Mucosa of descending colon (tissue), 3 donors: Measurements from ENCODE around the gene ANKZF1. TPM values are rescaled to one million over a fixed set of nuclear protein-coding genes. Genes with fewer than 3 reads are reported as not detected.

Source experiments
- ATAC-seq: fragments of 200-7000 bp; cut with Tn5 transposase; one replicate; pipeline ENCODE4 v1.9.1; 2020; ENCODE audit warnings: mild to moderate bottlenecking, moderate library complexity
- DNase-seq, 3 donors: peaks; one replicate each; pipeline ENCODE4 v3.0.0-alpha.2; 2020
- H3K36me3 ChIP-seq: fragments of 200-600 bp; one replicate; pipeline ENCODE4 v1.8.0; 2021; ENCODE audit warnings: low read depth, mild to moderate bottlenecking
- H3K4me1 ChIP-seq: fragments of 200-600 bp; one replicate; pipeline ENCODE4 v1.8.0; 2021; ENCODE audit warnings: low read depth, mild to moderate bottlenecking
- H3K4me3 ChIP-seq: fragments of 200-600 bp; one replicate; pipeline ENCODE4 v1.8.0; 2021; ENCODE audit warnings: mild to moderate bottlenecking
- H3K9me3 ChIP-seq: fragments of 200-600 bp; one replicate; pipeline ENCODE4 v1.8.0; 2021; ENCODE audit warnings: mild to moderate bottlenecking
- intact Hi-C, 2 donors: fragments of 100-400 bp; cut with DNase I in 1 of 2; cut with micrococcal nuclease in 1 of 2; formaldehyde crosslinking; loops; one replicate each; pipeline versions ENCODE4 v1.11.0 to v1.11.1; 2022; cut with DNase I, micrococcal nuclease
- total RNA-seq, 3 donors: library from RNA; stranded (reverse); fragmentation: NEBNext Ultra II Directional in 2 of 3; extraction: Animal tissue kit (Norgen Biotek cat#: 25700) in 2 of 3; gene quantifications; one replicate each; pipeline versions ENCODE4 v1.2.1 to v1.2.4, GENCODE V29; 2021 to 2023
- TF ChIP-seq, protein P1 (sequence below): fragments of 200-600 bp; IDR thresholded peaks from one replicate; pipeline ENCODE4 v1.8.0; 2022; ENCODE audit warnings: antibody characterized with exemption, mild to moderate bottlenecking
- donor health status: DM: no; HTN: no; CAD: no; lungs with moderate emphysema.
- donor health status: DM: no; HTN: no; CAD: no.
- donor health status: DM: no; HTN: yes; CAD: no.

Gene ANKZF1
- total RNA-seq, 3 donors from 2014 or later = 38.6 to 65.2 (median 47.1) TPM

- TF ChIP-seq, protein P1, sequence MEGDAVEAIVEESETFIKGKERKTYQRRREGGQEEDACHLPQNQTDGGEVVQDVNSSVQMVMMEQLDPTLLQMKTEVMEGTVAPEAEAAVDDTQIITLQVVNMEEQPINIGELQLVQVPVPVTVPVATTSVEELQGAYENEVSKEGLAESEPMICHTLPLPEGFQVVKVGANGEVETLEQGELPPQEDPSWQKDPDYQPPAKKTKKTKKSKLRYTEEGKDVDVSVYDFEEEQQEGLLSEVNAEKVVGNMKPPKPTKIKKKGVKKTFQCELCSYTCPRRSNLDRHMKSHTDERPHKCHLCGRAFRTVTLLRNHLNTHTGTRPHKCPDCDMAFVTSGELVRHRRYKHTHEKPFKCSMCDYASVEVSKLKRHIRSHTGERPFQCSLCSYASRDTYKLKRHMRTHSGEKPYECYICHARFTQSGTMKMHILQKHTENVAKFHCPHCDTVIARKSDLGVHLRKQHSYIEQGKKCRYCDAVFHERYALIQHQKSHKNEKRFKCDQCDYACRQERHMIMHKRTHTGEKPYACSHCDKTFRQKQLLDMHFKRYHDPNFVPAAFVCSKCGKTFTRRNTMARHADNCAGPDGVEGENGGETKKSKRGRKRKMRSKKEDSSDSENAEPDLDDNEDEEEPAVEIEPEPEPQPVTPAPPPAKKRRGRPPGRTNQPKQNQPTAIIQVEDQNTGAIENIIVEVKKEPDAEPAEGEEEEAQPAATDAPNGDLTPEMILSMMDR = no peak
- H3K4me3 ChIP-seq = no peak overlapping the region
- no peaks in the 10 kb centered on the region for H3K36me3 ChIP-seq
- H3K4me1 ChIP-seq = no peaks in the 10 kb centered on the region
- no peak for DNase-seq
- intact Hi-C loops = no loop called here
- no peaks in the 10 kb centered on the region for H3K9me3 ChIP-seq
- no peak for ATAC-seq
Observed at GRCh38 chr2:219261024-219261855, 31.6 kb downstream of the ANKZF1 start.

DNA sequence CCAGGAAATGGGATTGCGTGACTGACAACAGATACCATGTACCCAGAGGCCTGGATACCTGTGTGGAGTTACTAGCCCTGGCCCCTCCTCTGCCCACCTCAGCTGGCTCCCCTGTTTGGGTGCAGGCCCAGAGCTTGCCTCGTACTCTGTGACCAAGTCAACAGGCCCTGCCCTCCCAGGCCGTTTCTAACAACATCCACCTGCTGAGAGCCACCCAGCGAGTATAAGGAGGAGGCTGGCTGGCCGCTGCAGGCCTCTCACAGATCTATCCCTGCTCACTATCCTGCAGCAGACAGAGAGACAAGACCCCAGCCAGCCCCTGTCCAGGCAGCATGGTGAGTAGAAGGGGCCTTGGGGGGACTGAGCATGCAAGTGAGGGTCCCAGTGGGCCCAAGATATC lies 36.6 kb downstream of the ANKZF1 start:
- Histone ChIP-seq H3K4me3 (no peak overlapping the region), H3K9me3 (no peaks in the 10 kb centered on the region), H3K4me1 (no peaks in the 10 kb centered on the region), H3K36me3 (no peaks in the 10 kb centered on the region)
- DNase-seq = no peak
- ATAC-seq = no peak
- TF ChIP-seq, protein P1 = no peak
- intact Hi-C loops = no loop called here

DNA sequence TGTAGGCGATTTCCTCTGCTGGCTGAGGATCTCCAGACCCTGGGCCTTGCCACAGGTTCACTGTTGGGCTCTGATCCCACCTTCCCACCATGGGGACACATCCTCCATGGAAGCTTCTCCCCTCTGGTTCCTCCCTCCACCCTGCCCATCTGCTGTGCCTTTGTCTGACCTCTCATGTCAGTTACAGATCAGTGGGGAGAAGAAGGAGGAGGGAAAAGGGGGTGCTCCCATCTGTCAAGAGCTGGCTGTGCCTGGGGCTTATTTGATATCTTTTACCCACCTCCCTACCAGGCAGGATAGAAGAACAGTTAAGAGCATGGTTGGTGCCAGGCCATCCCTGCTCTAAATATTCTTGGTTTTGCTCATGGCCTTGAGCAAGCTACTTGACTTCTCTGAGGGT lies 37.3 kb downstream of the ANKZF1 start:
- no peaks in the 10 kb centered on the region for H3K9me3 ChIP-seq
- intact Hi-C loops = no loop called here
- ATAC-seq = no peak

GRCh38 chr2:219268294-219268693 lies 38.7 kb downstream of the ANKZF1 start:
- ATAC-seq (no peak), DNase-seq (no peak)
- no peak overlapping the region for H3K4me3 ChIP-seq
- intact Hi-C loops = no loop called here
- TF ChIP-seq, protein P1 = no peak
- H3K4me1 ChIP-seq = no peaks in the 10 kb centered on the region
- H3K9me3 ChIP-seq = no peaks in the 10 kb centered on the region
- no peaks in the 10 kb centered on the region for H3K36me3 ChIP-seq

More for the DNA sequence above, 37.3 kb downstream of the ANKZF1 start:
- TF ChIP-seq, protein P1 = no peak
- no peak overlapping the region for H3K4me3 ChIP-seq
- H3K36me3 ChIP-seq = no peaks in the 10 kb centered on the region
- no peak for DNase-seq
- H3K4me1 ChIP-seq = no peaks in the 10 kb centered on the region

DNA sequence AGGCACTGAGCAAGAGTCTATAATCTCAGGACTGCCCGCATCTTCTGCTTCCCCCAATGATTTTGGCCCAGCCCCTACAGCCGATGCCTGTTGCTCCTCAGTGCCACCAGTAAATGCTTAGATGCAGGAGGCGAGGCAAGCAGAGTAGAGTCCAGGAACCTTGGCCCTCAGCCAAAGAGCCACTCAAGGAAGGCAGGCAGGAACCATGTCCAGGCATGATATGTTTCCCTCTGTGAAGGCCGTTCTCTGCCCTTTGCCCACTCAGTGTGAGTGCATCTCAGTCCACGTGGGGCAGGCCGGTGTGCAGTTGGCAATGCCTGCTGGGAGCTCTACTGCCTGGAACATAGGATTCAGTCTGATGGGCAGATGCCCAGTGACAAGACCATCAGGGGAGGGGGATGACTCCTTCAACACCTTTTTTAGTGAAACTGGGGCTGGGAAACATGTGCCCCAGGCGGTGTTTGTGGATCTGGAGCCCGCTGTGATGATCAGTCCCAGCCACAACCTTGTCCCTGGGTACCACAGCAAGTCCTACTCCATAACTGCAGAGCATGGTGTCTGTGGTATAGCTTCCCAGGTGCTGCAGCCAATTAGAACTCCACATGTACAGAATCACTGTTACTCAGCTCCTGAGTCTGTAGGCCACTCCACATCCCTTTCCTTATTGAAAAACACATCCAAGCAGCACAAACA lies 39.9 kb downstream of the ANKZF1 start:
- Histone ChIP-seq H3K4me3 (no peak overlapping the region), H3K4me1 (no peaks in the 10 kb centered on the region), H3K36me3 (no peaks in the 10 kb centered on the region), H3K9me3 (no peaks in the 10 kb centered on the region)
- ATAC-seq (peak; percentile 92), DNase-seq (peak in 2 of 3 donors; percentile 73 to 85)
- TF ChIP-seq, protein P1 = no peak
- intact Hi-C loops = no loop called here
